ENCODE data around the gene TRIM65.

DNA sequence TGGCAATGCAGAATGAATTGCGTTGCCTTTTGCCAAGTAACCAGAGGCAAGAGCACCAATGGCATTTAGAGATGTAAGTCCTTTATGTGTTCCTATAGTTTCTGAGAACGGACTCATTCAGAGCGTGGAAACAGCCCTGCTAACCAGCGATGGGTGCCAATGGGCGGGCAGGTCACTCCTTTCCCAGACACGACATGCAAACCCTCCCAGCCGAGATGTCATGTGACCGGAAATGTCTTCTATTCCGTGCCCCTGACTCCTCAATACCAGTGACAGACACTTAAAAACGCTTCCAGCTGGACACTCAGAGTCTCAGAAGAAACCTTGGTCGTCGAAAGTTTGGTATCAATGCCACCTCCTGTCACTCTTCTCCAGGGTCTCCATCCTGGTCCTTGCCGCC, 40.9 kb upstream of the TRIM65 start:
- TF ChIP-seq CTCF (IDR thresholded peaks at IDR 0.05 in 4 of 5, conservative IDR thresholded peaks at IDR 0.05 in 1 of 5) (no peak), POLR2A (IDR thresholded peaks at IDR 0.05) (no peak)
